NCI-H510A (cell line): ENCODE measurements around the gene AHI1.

Experiments used
- DNase-seq: peaks from one replicate; lab custom pipeline; 2025; lab: John Stamatoyannopoulos, UW

Gene AHI1

GRCh38 chr6:135497412-135498184 is at the start of gene AHI1:
Gene AHI1, minus strand, starts transcription at chr6:135497740. Its CDS starts 5,503 bp downstream, at chr6:135492237.
- peak; percentile 84 for DNase-seq

DNA sequence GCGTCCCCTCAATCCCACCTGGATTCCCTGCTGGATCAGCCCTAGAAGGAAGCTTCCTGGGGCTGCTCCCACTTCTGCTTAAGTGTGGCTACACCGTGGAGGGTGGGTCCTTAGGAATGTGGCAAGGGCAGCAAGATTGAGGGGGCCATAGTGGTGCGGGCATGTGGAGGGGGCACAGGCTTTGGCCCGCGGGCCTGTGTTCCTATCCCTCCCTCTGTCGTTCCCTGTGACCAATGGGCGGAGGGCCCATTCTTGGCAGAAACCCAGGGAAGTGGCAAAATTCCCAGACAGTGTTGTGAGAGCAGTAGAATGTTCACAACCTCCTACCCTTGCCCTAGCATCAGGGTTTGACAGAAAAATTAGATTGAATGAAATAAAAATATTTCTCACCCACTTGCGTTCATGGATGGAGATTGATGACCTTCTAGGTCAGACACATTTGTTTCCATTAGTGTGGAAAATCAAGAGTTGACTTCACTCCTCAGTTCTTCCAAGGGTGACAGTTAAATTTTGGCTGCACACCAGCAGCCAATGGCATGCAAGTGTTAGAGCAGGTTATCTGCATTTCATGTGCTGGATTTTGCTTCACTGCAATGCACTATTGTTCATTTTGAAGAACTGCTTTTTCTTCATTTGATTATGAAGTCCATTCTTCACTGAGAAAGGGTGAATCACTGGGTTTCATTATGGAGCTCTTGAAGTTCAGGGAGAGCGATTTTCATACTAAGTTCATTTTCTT is 49.3 kb upstream of the AHI1 start:
- no peak for DNase-seq

DNA sequence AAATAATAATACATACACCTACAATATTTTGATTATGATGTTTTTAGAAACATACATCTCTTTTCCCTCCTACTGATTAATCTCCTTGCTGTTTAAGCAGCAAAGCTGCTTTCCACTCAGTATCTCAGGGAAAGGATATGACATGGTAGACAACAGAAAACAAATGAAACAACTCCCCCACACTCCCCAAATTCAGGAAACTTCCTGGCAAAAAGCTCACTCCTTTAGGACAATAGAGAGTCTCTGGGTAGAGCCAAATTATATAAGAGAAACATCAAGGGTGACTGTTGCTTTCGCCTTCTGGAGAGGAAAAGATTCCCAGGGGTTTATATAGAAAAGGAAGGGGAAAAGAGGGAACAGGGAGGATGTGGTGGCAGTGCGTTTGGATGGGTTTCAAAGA is 48.7 kb upstream of the AHI1 start:
- no peak for DNase-seq

GRCh38 chr6:135540207-135540840 is 42.8 kb upstream of the AHI1 start:
- DNase-seq: no peak

- no peak for DNase-seq
These were observed 40.3 kb upstream of the AHI1 start for GRCh38 chr6:135537741-135538301.

GRCh38 chr6:135535989-135536414 is 38.5 kb upstream of the AHI1 start:
- no peak for DNase-seq

GRCh38 chr6:135534773-135535380 is 37.3 kb upstream of the AHI1 start:
- DNase-seq: no peak

DNA sequence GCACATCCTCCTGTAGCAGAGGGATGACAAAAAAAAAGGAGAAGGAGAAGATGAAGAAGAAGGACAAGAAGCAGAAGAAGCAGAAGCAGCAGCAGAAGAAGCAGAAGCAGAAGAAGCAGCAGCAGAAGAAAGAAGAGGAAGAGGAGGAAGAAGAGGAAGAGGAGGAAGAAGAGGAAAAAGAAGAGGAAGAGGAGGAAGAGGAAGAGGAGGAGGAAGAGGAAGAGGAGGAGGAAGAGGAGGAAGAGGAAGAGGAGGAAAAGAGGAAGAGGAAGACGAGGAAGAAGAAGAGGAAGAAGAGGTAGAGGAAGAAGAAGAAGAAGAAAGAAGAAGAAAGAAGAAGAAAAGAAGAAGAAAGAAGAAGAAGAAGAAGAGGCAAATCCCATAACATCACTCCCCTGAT is 35.0 kb upstream of the AHI1 start:
- no peak for DNase-seq

GRCh38 chr6:135531954-135532490 is 34.5 kb upstream of the AHI1 start:
- no peak for DNase-seq

GRCh38 chr6:135530113-135530512 is 32.6 kb upstream of the AHI1 start:
- DNase-seq: no peak

DNA sequence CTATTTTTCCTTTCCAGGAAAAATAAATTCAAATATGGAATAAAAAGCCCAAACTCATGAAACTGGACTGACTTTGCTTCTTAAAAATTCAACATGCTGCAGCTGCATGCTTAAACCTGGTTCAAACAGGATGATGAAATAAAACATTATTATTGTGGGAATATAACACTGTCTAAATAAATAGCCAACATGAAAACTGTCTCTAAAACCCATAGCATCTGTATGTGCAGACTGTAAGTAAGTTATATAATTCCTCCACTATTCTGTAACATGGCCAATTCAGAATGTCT is 30.4 kb upstream of the AHI1 start:
- DNase-seq: no peak

GRCh38 chr6:135527116-135527959 is 29.8 kb upstream of the AHI1 start:
- no peak for DNase-seq

DNA sequence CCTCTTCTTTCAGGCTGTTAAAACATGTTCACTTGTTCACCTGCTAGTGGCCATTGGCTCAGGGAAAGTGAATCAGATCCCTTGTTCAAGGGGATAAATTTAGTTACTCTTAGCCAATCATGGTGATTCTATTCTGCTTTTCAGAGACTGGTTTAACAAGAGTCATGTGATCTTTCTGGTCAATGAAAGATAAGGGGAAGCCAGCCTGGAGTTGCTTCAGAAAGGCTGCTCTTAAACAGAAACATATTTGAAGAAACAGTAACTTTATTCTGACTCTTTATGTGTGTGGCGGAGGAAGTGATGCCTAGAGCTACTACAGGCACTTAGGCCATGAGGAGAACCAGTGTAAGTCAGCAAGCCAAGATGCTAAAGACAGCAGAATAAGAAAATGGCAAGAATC is 28.1 kb upstream of the AHI1 start:
- no peak for DNase-seq

- no peak for DNase-seq
These were observed 25.6 kb upstream of the AHI1 start for GRCh38 chr6:135522965-135523692.

- DNase-seq: no peak
These were observed 23.9 kb upstream of the AHI1 start for GRCh38 chr6:135521431-135521830.

DNA sequence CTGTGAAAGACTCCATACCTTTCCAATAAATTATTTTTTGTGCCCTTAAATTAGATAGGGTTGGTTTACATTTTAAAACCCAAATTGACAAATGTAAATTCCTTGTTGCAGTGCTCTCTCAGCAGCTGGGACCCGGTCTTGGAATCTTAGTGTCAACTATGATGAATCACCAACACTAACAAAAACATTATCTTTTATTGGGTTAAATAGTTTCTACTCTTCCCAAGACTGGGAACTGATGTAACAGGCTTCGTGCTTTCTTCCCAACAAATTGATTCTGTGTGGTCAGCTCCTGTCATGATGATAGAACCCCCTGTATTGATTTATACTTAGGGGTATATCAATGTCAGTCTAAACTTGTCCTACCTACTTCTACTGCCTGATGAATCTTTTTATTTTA is 23.2 kb upstream of the AHI1 start:
- no peak for DNase-seq

- DNase-seq: no peak
These were observed 21.8 kb upstream of the AHI1 start for GRCh38 chr6:135519348-135519747.

DNA sequence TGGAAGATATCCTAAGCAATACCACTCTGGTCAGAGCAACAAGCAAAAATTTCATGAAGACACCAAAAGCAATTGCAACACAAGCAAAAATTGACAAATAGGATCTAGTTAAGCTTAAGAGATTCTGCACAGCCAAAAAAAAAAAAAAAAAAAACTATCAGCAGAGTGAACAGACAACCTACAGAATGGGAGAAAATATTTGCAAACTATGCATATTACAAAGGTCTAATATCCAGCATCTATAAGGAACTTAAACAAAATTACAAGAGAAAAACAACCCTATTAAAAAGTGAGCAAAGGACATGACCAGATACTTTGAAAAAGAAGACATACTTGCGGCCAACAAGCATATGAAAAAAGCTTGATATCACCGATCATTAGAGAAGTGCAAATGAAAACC is 20.0 kb upstream of the AHI1 start:
- DNase-seq: no peak

GRCh38 chr6:135514706-135515105 is 17.2 kb upstream of the AHI1 start:
- DNase-seq: no peak

GRCh38 chr6:135506270-135506997 is 8.9 kb upstream of the AHI1 start:
- no peak for DNase-seq
